GM19351 (cell line): ENCODE data around the gene TRIM2.

ENCODE experiments used
- ATAC-seq: cut with Tn5 transposase; IDR thresholded peaks from one replicate; pipeline ENCODE4 v1.9.1; 2021; ENCODE audit warnings: mild to moderate bottlenecking, moderate library complexity; ENCODE audit not compliant: unreplicated experiment

TRIM2 gene

DNA sequence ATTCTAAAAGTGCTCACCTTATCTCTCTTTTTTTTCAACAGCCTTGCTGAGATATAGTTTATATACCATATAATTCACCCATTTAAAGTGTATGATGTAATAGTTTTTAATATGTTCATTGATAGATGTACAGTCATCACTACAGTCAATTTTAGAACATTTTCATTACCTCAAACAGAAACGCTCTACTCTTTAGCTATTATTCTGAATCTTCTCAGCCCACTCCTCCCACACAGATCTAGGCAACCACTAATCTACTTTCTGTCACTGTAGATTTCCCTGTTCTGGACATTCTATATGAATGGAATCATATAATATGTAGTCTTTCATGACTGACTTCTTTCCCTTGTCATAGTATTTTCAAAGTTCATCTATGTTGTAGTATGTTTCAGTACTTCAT lies 162.8 kb downstream of the TRIM2 start:
- no peak for ATAC-seq

DNA sequence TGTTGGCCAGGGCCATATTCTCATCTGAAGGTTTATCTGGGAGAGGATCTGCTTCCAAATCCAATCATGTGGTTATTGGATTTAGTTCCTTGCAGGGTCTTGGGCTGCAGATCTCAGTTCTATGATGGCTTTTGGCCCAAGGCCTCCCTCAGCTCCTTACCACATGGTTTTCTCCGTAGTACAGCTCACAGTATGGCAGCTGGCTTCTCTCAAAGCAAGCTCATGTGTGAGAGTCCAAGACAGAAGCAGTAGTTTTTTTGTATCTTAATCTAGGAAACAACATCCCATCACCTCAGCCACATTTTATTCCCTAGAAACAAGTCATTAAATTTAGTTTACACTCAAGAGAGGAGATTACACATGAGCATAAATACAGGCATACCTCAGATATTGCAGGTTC lies 164.8 kb downstream of the TRIM2 start:
- ATAC-seq, result no peak

- ATAC-seq, result no peak
Measured at GRCh38 chr4:153371701-153372234, 167.5 kb downstream of the TRIM2 start.

GRCh38 chr4:153372967-153373562 lies 168.8 kb downstream of the TRIM2 start:
- ATAC-seq, result no peak

DNA sequence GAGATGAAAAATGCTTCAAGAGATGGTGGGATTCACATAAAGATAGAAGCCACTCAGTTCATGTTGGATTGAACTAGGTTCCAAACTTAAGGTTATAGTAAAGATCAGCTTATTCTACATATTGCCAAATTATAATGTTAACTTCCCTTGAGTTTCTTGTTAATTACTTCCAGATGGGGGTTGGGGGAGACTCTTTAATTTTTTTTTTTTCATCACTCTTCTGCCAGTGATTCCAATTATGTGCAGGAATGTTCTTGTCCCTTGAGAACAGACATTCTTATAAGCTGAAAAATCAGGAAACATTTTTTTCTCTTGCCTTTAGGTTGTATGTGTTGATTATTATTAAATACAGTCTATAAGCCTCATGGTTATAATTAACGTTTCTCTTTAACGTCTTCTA lies 170.2 kb downstream of the TRIM2 start:
- no peak for ATAC-seq

GRCh38 chr4:153375303-153375702 lies 171.1 kb downstream of the TRIM2 start:
- ATAC-seq, result no peak

DNA sequence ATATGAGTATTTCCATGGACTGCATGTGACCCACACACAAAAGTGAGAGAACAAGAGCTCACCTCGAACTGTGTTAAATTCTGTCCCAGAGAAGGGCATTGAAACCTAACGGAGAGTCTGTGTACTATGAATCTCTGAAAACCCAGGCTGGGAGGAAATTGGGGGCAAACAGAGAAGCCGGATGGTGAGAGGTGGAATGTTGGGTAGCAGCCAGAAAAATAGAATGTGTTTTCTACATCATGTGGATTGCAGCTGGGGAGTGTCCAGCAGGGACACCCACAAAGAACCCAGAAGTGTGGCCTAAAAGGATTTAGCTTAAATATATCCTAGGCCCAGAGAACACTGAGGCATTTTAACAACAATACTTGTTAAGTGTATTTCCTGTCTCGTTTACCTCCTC lies 178.9 kb downstream of the TRIM2 start:
- ATAC-seq, result no peak

DNA sequence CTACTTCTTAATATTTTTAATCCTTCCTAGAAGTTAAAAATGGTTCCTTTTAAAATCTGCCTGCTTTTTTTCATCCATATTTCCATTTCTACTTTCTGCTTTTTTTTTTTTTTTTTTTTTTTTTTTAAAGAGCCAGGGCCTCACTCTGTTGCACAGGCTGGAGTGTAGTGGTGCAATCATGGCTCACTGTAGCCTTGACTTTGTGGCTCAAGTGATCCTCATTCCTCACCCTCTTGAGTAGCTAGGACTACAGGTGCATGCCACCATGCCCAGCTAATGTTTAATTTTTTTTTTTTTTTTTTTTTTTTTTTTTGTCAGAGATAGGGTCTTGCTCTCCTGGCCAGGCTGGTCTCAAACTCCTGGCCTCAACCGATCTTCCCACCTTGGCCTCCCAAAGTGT lies 179.9 kb downstream of the TRIM2 start:
- ATAC-seq, result no peak

DNA sequence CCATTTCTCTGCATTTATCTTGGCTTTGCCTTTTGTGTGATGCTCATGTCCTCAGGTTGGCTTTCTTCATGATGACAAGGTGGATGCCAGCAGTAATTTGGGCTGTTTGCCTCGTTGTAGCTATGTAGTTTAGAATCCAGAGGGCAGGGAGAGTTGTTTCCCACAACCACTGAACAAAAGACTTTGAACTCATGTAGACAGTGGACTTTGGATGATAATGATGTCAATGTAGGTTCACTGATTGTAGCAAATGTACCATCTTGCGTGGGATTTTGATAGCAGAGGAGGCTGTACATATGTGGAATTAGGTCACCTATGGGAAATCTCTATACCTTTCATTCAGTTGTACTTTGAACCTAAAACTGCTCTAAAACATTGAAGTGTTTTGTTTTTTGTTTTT lies 181.5 kb downstream of the TRIM2 start:
- no peak for ATAC-seq

- no peak for ATAC-seq
Measured at GRCh38 chr4:153387981-153388380, 183.7 kb downstream of the TRIM2 start.
